ENCODE data around the gene NAB1.
"Not testable (repeated sequence)": the region's sequence is repeated elsewhere in the genome, so short reads cannot be mapped to it uniquely, and the experiment has no call there.

Gene NAB1

GRCh38 chr2:190674966-190675650 lies 26.2 kb downstream of the NAB1 start:
- DNase-seq = no peak

GRCh38 chr2:190677255-190677654 lies 28.4 kb downstream of the NAB1 start:
- no peak for DNase-seq

- no peak for DNase-seq
Observed at GRCh38 chr2:190678444-190679162, 29.7 kb downstream of the NAB1 start.

- DNase-seq = no peak
Observed at GRCh38 chr2:190679391-190679790, 30.5 kb downstream of the NAB1 start.

GRCh38 chr2:190679813-190680591 lies 31.1 kb downstream of the NAB1 start:
- peak in 1 of 2 experiments; percentile 40 for DNase-seq

GRCh38 chr2:190682168-190682567 lies 33.3 kb downstream of the NAB1 start:
- no peak for DNase-seq

- DNase-seq = no peak
Observed at GRCh38 chr2:190683802-190684201, 34.9 kb downstream of the NAB1 start.

- DNase-seq = no peak
Observed at GRCh38 chr2:190684931-190685330, 36.0 kb downstream of the NAB1 start.

- DNase-seq = peak in 1 of 2 experiments; percentile 2
Observed at GRCh38 chr2:190685333-190685732, 36.5 kb downstream of the NAB1 start.

- peak; percentile 71 to 81 for DNase-seq
Observed at GRCh38 chr2:190693533-190694232, 44.8 kb downstream of the NAB1 start.

- DNase-seq = no peak
Observed at GRCh38 chr2:190694479-190694878, 45.6 kb downstream of the NAB1 start.

GRCh38 chr2:190695739-190696138 lies 46.9 kb downstream of the NAB1 start:
- no peak for DNase-seq

- no peak for DNase-seq
Observed at GRCh38 chr2:190696792-190697398, 48.0 kb downstream of the NAB1 start.

GRCh38 chr2:190697421-190697820 lies 48.5 kb downstream of the NAB1 start:
- no peak for DNase-seq

- DNase-seq = peak in 1 of 2 experiments; percentile 6
Observed at GRCh38 chr2:190698895-190699294, 50.0 kb downstream of the NAB1 start.

GRCh38 chr2:190701586-190701985 lies 52.7 kb downstream of the NAB1 start:
- DNase-seq = no peak

- DNase-seq = no peak
Observed at GRCh38 chr2:190705280-190705679, 56.4 kb downstream of the NAB1 start.

- DNase-seq = no peak
Observed at GRCh38 chr2:190707726-190708125, 58.8 kb downstream of the NAB1 start.

- not testable (repeated sequence) for DNase-seq
Observed at GRCh38 chr2:190708650-190709049, 59.8 kb downstream of the NAB1 start.

GRCh38 chr2:190711069-190711468 lies 62.2 kb downstream of the NAB1 start:
- DNase-seq = no peak

- DNase-seq = no peak
Observed at GRCh38 chr2:190713471-190713870, 64.6 kb downstream of the NAB1 start.

- DNase-seq = no peak
Observed at GRCh38 chr2:190714958-190715357, 66.1 kb downstream of the NAB1 start.

Measured in NCI-H524 (cell line).